Stimulated activated CD8-positive, alpha-beta memory T cell treated with anti-CD3 and anti-CD28 coated beads, Interleukin-15, amount 100 ng/mL, for 24 hours (primary cell): ENCODE measurements around the gene CNRIP1.
"Not testable (repeated sequence)": the region's sequence is repeated elsewhere in the genome, so short reads cannot be mapped to it uniquely, and the experiment has no call there.

ENCODE experiments used
- DNase-seq: peaks from one replicate; pipeline ENCODE4 v3.0.0-alpha.2; 2020; ENCODE audit warnings: low read depth

Gene CNRIP1

GRCh38 chr2:68319398-68320117, at the start of gene CNRIP1:
Gene CNRIP1, minus strand, starts transcription at chr2:68319949. Its CDS starts 549 bp downstream, at chr2:68319400.
- DNase-seq: no peak

- DNase-seq: no peak
Measured at GRCh38 chr2:68369337-68369734, 49.6 kb upstream of the CNRIP1 start.

- no peak for DNase-seq
Measured at GRCh38 chr2:68368654-68369336, 49.0 kb upstream of the CNRIP1 start.

- DNase-seq: no peak
Measured at GRCh38 chr2:68367953-68368653, 48.4 kb upstream of the CNRIP1 start.

GRCh38 chr2:68366083-68366560, 46.4 kb upstream of the CNRIP1 start:
- DNase-seq: no peak

- DNase-seq: no peak
Measured at GRCh38 chr2:68365087-68365486, 45.3 kb upstream of the CNRIP1 start, which contains the start of gene PLEK. Gene PLEK, plus strand, starts transcription at chr2:68365282. Its CDS starts 70 bp downstream, at chr2:68365352.

GRCh38 chr2:68363721-68364120, 44.0 kb upstream of the CNRIP1 start:
- no peak for DNase-seq

GRCh38 chr2:68362749-68363148, 43.0 kb upstream of the CNRIP1 start:
- DNase-seq: no peak

- DNase-seq: peak; percentile 46
Measured at GRCh38 chr2:68362069-68362468, 42.3 kb upstream of the CNRIP1 start.

- DNase-seq: no peak
Measured at GRCh38 chr2:68359889-68360288, 40.1 kb upstream of the CNRIP1 start.

GRCh38 chr2:68357605-68358337, 38.0 kb upstream of the CNRIP1 start:
- DNase-seq: no peak

GRCh38 chr2:68356599-68357239, 37.0 kb upstream of the CNRIP1 start:
- DNase-seq: no peak

- DNase-seq: no peak
Measured at GRCh38 chr2:68352651-68353391, 33.1 kb upstream of the CNRIP1 start.

- DNase-seq: no peak
Measured at GRCh38 chr2:68351997-68352396, 32.2 kb upstream of the CNRIP1 start.

GRCh38 chr2:68349091-68349490, 29.3 kb upstream of the CNRIP1 start:
- not testable (repeated sequence) for DNase-seq

GRCh38 chr2:68345129-68345875, 25.6 kb upstream of the CNRIP1 start:
- DNase-seq: no peak

GRCh38 chr2:68344031-68344430, 24.3 kb upstream of the CNRIP1 start:
- DNase-seq: no peak

GRCh38 chr2:68342470-68342869, 22.7 kb upstream of the CNRIP1 start:
- no peak for DNase-seq

- no peak for DNase-seq
Measured at GRCh38 chr2:68341583-68341982, 21.8 kb upstream of the CNRIP1 start.

- no peak for DNase-seq
Measured at GRCh38 chr2:68341062-68341329, 21.2 kb upstream of the CNRIP1 start.
